ENCODE results near the gene PIP5K1B. TPM values are rescaled to one million over a fixed set of nuclear protein-coding genes. Genes with fewer than 3 reads are reported as not detected.

The PIP5K1B gene
- total and polyA plus RNA-seq, 2 donors (not counting 3 experiments of a cell fraction or from before 2014, with no cell fraction given) = 0.27 TPM; not detected in 1

DNA sequence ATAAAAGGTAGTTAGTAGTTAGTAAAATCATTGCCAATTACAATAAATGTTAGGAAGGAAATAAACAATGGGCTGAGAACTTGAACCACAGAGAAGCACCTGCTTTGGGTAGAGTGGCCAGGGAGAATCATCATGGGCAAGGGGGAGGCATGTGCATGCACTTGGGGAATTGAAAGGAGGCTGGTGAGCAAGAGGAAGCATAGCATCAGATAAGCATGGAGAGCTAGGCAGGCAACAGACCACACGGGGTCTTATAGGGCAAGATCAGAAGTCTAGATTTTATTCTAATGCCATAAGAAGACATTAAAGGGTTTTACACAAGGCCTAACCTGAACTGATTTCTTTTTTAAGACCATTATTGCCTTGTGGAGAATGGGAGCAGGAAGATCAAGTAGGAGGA, 93.4 kb downstream of the PIP5K1B start:
- dilution Hi-C loops (cut with MboI; ENCODE audit: extremely low pct_ligation_motif_present, low sequenced_read_pairs) = no loop called here
- Histone ChIP-seq H3K4me3 (replicated peaks in 1 of 3; ENCODE audit: insufficient read depth in 1 of 3, low read depth in 1 of 3, low read length in 3 of 3) (no peak overlapping the region), H3K4me1 (ENCODE audit: control insufficient read depth, extremely low read depth, insufficient read depth, low read length) (no peaks in the 10 kb centered on the region), H4K20me1 (replicated peaks; ENCODE audit: control insufficient read depth, extremely low read depth, insufficient read depth, low read length) (peaks cover 2% of the 10 kb centered on the region), H3K36me3 (ENCODE audit: control insufficient read depth in 2 of 2, extremely low read depth in 1 of 2, insufficient read depth in 2 of 2, low read length in 2 of 2) (no peaks in the 10 kb centered on the region), H2AFZ (ENCODE audit: low read depth, low read length) (no peak overlapping the region), H3K9me1 (replicated peaks; ENCODE audit: control insufficient read depth, extremely low read depth, insufficient read depth, low read length) (no peaks in the 10 kb centered on the region), H3K27me3 (ENCODE audit: control insufficient read depth in 2 of 2, insufficient read depth in 2 of 2, low read length in 2 of 2) (peaks cover 19 to 29% of the 10 kb centered on the region in 2 experiments), H3K4me2 (ENCODE audit: insufficient read depth, low read length) (no peak overlapping the region), H3K9ac (replicated peaks; ENCODE audit: extremely low read depth, insufficient read depth, low read length) (no peak overlapping the region), H3K27ac (ENCODE audit: insufficient read depth, low read depth, low read length) (no peak overlapping the region), H3K9me3 (replicated peaks; ENCODE audit: control insufficient read depth, insufficient read depth, low read length) (no peaks in the 10 kb centered on the region), H3K79me2 (ENCODE audit: control insufficient read depth, insufficient read depth, low read length) (no peaks in the 10 kb centered on the region)
- FAIRE-seq (no peak), DNase-seq (ENCODE audit: low read depth, low spot score) (no peak)
- intact Hi-C loops (cut with micrococcal nuclease) = no loop called here
- POLR2A ChIA-PET = no interaction called here
- TF ChIP-seq JUN (IDR thresholded peaks at IDR 0.05; ENCODE audit: borderline replicate concordance, insufficient read depth, insufficient read length, low read depth) = no peak
- BruUV-seq (replicated peaks) = no TSS peak
- CTCF ChIA-PET = no interaction called here

DNA sequence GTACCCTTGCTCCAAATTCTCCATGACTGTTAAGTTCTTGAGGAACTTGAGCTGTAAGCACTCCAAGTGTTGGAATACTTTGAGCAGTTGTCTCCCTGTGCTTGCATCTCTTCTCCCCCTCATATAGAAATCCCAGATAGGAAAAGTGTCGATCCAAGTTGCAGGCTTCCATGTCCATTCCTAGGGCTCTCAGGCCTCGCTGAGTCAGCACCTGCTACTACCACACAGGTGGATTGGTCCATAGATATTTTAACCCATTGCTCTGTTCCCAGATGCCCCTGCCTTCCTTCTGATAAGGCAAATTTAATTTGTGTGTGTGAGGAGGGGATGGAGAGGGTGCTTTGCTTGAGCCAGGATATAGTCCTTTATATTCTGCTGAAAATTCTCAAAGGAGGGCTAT, 95.8 kb downstream of the PIP5K1B start:
- dilution Hi-C loops (cut with MboI; ENCODE audit: extremely low pct_ligation_motif_present, low sequenced_read_pairs) = no loop called here
- FAIRE-seq = no peak

More for the DNA sequence above, 95.8 kb downstream of the PIP5K1B start:
- H3K27me3 ChIP-seq (ENCODE audit: control insufficient read depth in 2 of 2, insufficient read depth in 2 of 2, low read length in 2 of 2) = peaks cover 10 to 16% of the 10 kb centered on the region in 2 experiments
- no peak overlapping the region for H3K27ac ChIP-seq (ENCODE audit: insufficient read depth, low read depth, low read length)
- no TSS peak for BruUV-seq (replicated peaks)
- no peak overlapping the region for H3K4me3 ChIP-seq (replicated peaks in 1 of 3; ENCODE audit: insufficient read depth in 1 of 3, low read depth in 1 of 3, low read length in 3 of 3)
- ChIA-PET POLR2A (no interaction called here), CTCF (no interaction called here)
- TF ChIP-seq EZH2 (IDR thresholded peaks at IDR 0.05; ENCODE audit: borderline replicate concordance, low read depth, low read length, severe bottlenecking) (no peak), FOS (IDR thresholded peaks at IDR 0.05; ENCODE audit: borderline replicate concordance, insufficient read depth, low read length) (no peak), POLR2A (IDR thresholded peaks at IDR 0.05; ENCODE audit: low read depth, low read length) (no peak), MYC (IDR thresholded peaks at IDR 0.05; ENCODE audit: low read depth, low read length) (no peak), JUN (IDR thresholded peaks at IDR 0.05; ENCODE audit: borderline replicate concordance, insufficient read depth, insufficient read length, low read depth) (no peak), GATA2 (IDR thresholded peaks at IDR 0.05; ENCODE audit: insufficient read depth, insufficient read length, low read depth, low read length) (no peak), POLR2AphosphoS5 (IDR thresholded peaks at IDR 0.05; ENCODE audit: insufficient read depth, low read depth, low read length) (no peak)
- TF ChIP-seq, protein P1, sequence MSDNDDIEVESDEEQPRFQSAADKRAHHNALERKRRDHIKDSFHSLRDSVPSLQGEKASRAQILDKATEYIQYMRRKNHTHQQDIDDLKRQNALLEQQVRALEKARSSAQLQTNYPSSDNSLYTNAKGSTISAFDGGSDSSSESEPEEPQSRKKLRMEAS (IDR thresholded peaks at IDR 0.05; ENCODE audit: insufficient read depth, insufficient read length) = no peak
- TF ChIP-seq, protein P2, sequence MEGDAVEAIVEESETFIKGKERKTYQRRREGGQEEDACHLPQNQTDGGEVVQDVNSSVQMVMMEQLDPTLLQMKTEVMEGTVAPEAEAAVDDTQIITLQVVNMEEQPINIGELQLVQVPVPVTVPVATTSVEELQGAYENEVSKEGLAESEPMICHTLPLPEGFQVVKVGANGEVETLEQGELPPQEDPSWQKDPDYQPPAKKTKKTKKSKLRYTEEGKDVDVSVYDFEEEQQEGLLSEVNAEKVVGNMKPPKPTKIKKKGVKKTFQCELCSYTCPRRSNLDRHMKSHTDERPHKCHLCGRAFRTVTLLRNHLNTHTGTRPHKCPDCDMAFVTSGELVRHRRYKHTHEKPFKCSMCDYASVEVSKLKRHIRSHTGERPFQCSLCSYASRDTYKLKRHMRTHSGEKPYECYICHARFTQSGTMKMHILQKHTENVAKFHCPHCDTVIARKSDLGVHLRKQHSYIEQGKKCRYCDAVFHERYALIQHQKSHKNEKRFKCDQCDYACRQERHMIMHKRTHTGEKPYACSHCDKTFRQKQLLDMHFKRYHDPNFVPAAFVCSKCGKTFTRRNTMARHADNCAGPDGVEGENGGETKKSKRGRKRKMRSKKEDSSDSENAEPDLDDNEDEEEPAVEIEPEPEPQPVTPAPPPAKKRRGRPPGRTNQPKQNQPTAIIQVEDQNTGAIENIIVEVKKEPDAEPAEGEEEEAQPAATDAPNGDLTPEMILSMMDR (IDR thresholded peaks at IDR 0.05; ENCODE audit: extremely low read depth in 1 of 2, insufficient read depth in 1 of 2, low read depth in 1 of 2, low read length in 2 of 2) = no peak
- no peaks in the 10 kb centered on the region for H3K9me1 ChIP-seq (replicated peaks; ENCODE audit: control insufficient read depth, extremely low read depth, insufficient read depth, low read length)
- H3K4me2 ChIP-seq (ENCODE audit: insufficient read depth, low read length) = no peak overlapping the region
- H3K9me3 ChIP-seq (replicated peaks; ENCODE audit: control insufficient read depth, insufficient read depth, low read length) = no peaks in the 10 kb centered on the region
- H2AFZ ChIP-seq (ENCODE audit: low read depth, low read length) = no peak overlapping the region
- no peaks in the 10 kb centered on the region for H3K79me2 ChIP-seq (ENCODE audit: control insufficient read depth, insufficient read depth, low read length)
- no peaks in the 10 kb centered on the region for H3K4me1 ChIP-seq (ENCODE audit: control insufficient read depth, extremely low read depth, insufficient read depth, low read length)
- H4K20me1 ChIP-seq (replicated peaks; ENCODE audit: control insufficient read depth, extremely low read depth, insufficient read depth, low read length) = peaks cover 2% of the 10 kb centered on the region
- intact Hi-C loops (cut with micrococcal nuclease) = no loop called here
- no peak overlapping the region for H3K9ac ChIP-seq (replicated peaks; ENCODE audit: extremely low read depth, insufficient read depth, low read length)
- DNase-seq (ENCODE audit: low read depth, low spot score) = no peak
- no peaks in the 10 kb centered on the region for H3K36me3 ChIP-seq (ENCODE audit: control insufficient read depth in 2 of 2, extremely low read depth in 1 of 2, insufficient read depth in 2 of 2, low read length in 2 of 2)
